ENCODE measurements around the gene ALCAM.

GRCh38 chr3:105401254-105401653 lies 34.5 kb downstream of the ALCAM start:
- no peak for TF ChIP-seq POLR2AphosphoS5 (IDR thresholded peaks at IDR 0.05; ENCODE audit: borderline replicate concordance, low read depth, low read length)
- no peak for TF ChIP-seq EZH2 (IDR thresholded peaks at IDR 0.05)

Data from SK-N-MC (cell line).